Measurements from ENCODE around the gene NFASC.

NFASC gene

DNA sequence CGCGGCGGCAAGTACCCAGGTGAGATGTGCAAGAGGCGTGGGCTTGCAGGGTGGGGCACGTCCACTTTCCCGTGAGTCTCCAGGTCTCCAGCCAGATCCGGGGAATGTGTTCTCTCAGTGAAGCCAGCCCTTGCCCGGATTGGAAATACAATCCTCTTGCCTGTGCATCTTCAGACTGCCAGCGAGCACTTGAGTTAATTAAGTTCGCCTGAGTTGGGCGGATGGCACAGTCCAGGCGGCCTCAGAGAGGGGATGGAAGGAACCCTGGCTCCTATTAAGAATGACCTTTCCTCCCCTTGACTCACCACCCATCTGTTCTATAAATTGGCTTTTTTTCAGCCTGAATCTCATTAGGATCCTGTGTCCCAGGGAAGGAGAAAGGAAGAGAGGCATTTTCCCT, 139.0 kb downstream of the NFASC start:
- WGBS, 2 experiments (ENCODE audit: insufficient coverage in 2 of 2): 94 to 99% methylated on average over 8 to 12 of the region's 12 CpGs
- no peak overlapping the region for H3K27ac ChIP-seq (ENCODE audit: low read depth, low read length, severe bottlenecking)
- no peaks in the 10 kb centered on the region for H3K36me3 ChIP-seq (ENCODE audit: control insufficient read depth, insufficient read depth, low read length)

DNA sequence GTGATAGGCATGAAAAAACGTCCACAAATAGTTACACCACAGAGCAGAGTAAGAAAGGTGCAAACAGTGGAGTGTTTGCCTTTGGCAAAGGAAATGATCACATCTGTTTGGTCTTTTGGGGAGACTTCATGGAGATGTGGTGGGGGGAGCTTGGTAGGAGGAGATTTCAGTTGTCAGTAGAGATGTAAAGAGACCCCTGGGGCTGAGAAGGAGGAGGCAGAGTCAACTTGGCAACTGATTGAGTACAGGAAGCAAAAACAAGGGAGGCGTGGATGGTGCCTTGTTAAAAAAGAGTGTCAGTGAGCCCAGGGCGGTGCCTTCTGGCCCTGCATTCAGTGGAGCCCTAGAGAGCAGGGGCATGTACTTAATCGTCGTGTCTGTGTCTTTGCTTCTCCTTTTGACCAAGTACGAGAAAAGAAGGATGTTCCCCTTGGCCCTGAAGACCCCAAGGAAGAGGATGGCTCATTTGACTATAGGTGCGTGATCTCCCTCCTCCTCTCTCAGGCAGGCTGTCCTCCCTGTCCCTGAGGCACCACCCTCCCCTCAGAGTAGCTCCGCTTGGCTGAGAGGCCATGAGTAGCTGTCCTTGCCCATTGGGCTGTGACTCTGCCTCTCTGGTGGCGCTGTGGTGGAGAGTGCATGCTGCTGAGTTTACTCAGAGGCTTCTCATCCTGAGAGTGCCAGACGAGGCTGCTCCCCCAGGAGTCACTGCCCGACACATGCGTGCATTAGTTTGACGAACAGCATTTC, 141.9 kb downstream of the NFASC start:
- no peak overlapping the region for H3K4me3 ChIP-seq (ENCODE audit: extremely low read depth, insufficient read depth, low read length, poor library complexity, severe bottlenecking)
- H3K9me3 ChIP-seq (ENCODE audit: control insufficient read depth, low read length): no peaks in the 10 kb centered on the region
- peaks cover 9% of the 10 kb centered on the region for H3K4me1 ChIP-seq (ENCODE audit: control insufficient read depth, insufficient read depth, low read length, poor library complexity, severe bottlenecking)
- H3K36me3 ChIP-seq (ENCODE audit: control insufficient read depth, insufficient read depth, low read length): no peaks in the 10 kb centered on the region
- 59 to 68% methylated on average over 12 of the region's 13 CpGs for WGBS, 2 experiments (ENCODE audit: insufficient coverage in 2 of 2)
- no peak overlapping the region for H3K27ac ChIP-seq (ENCODE audit: low read depth, low read length, severe bottlenecking)

More for the DNA sequence above, 139.0 kb downstream of the NFASC start:
- no peaks in the 10 kb centered on the region for H3K9me3 ChIP-seq (ENCODE audit: control insufficient read depth, low read length)
- H3K4me1 ChIP-seq (ENCODE audit: control insufficient read depth, insufficient read depth, low read length, poor library complexity, severe bottlenecking): peaks cover 9% of the 10 kb centered on the region
- no peak overlapping the region for H3K4me3 ChIP-seq (ENCODE audit: extremely low read depth, insufficient read depth, low read length, poor library complexity, severe bottlenecking)

DNA sequence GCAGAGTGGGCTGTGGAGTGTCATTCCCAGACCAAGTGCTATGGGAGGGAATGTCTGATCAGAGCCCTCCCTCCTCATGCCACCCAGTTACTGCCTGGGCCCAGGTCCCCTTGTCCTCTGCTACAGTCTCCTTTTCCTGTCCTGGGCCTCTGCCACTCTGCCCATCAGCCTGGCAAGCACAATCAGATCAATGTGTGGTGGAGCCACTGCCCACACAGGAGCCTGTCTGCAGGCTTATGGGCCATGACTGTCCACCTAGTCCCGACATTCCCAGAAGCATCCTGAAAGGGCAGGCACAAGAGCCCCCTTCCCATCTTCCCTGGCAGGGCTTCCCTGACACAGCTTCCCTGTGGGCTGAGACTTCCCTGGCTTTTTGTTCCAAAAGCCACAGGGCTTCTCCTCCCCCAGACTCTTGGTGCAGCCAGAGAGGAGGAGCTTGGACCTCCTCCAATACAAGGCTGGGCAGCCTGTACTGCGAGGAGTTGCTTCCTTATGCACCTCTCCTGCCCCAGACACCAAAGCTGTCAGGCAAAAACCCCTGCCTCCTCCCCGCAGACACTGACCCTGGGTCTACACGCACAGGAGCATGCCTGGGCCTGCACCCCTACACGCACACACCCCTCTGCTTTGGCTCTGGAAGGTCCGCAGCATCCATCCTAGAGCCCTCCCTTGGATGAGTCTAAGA, 143.2 kb downstream of the NFASC start:
- H3K27ac ChIP-seq (ENCODE audit: low read depth, low read length, severe bottlenecking): no peak overlapping the region
- 63 to 71% methylated on average over 2 to 5 of the region's 6 CpGs for WGBS, 2 experiments (ENCODE audit: insufficient coverage in 2 of 2)
- no peaks in the 10 kb centered on the region for H3K9me3 ChIP-seq (ENCODE audit: control insufficient read depth, low read length)

DNA sequence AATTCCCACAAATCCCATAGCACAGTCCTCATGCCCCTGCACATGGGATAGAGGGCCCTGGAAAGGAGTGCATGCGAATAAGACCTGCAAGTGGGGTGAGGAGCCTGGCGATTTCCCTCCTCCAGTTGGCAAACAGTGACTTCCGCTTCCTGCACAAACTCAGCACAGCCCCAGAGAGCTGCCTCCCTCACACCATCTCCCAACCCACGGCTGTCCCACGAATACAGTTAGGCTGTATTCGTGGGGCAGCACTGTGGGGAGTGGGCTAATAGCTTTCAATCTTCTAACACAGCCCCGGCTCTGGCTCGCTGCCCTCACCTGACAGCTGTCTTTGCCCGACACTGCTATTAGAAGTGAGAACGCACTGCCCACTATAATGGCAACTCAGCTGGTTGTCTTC, 144.1 kb downstream of the NFASC start:
- no peak overlapping the region for H3K4me3 ChIP-seq (ENCODE audit: extremely low read depth, insufficient read depth, low read length, poor library complexity, severe bottlenecking)
- H3K27ac ChIP-seq (ENCODE audit: low read depth, low read length, severe bottlenecking): no peak overlapping the region
- H3K36me3 ChIP-seq (ENCODE audit: control insufficient read depth, insufficient read depth, low read length): no peaks in the 10 kb centered on the region
- WGBS, 2 experiments (ENCODE audit: insufficient coverage in 2 of 2): 84 to 100% methylated on average over 3 to 4 of the region's 10 CpGs
- no peaks in the 10 kb centered on the region for H3K9me3 ChIP-seq (ENCODE audit: control insufficient read depth, low read length)
- H3K4me1 ChIP-seq (ENCODE audit: control insufficient read depth, insufficient read depth, low read length, poor library complexity, severe bottlenecking): peaks cover 9% of the 10 kb centered on the region

More for the DNA sequence above, 143.2 kb downstream of the NFASC start:
- Histone ChIP-seq H3K4me3 (ENCODE audit: extremely low read depth, insufficient read depth, low read length, poor library complexity, severe bottlenecking) (no peak overlapping the region), H3K36me3 (ENCODE audit: control insufficient read depth, insufficient read depth, low read length) (no peaks in the 10 kb centered on the region), H3K4me1 (ENCODE audit: control insufficient read depth, insufficient read depth, low read length, poor library complexity, severe bottlenecking) (peaks cover 9% of the 10 kb centered on the region)

DNA sequence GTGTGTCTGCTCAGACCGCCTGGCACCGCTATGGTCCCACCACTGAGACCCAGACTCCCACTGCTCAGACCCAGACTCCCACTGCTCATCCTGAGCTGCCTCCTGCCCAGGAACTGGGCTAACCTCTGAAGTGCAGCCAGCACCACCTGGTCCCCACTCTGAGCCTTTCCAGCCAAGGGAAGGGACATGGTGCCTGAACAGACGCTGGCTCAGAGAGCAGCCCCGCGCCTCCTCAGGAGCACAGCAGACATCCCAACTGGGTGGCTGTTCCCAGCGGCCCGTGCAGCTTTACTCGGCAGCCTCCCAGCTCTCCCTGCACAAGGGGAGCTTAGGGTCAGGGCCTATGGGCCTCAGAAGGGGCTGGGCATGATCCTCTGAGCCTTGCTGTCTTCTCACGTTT, 144.6 kb downstream of the NFASC start:
- no peak overlapping the region for H3K4me3 ChIP-seq (ENCODE audit: extremely low read depth, insufficient read depth, low read length, poor library complexity, severe bottlenecking)
- WGBS, 2 experiments (ENCODE audit: insufficient coverage in 2 of 2): 80 to 85% methylated on average over 7 to 8 of the region's 9 CpGs
- H3K36me3 ChIP-seq (ENCODE audit: control insufficient read depth, insufficient read depth, low read length): no peaks in the 10 kb centered on the region
- no peaks in the 10 kb centered on the region for H3K9me3 ChIP-seq (ENCODE audit: control insufficient read depth, low read length)
- no peak overlapping the region for H3K27ac ChIP-seq (ENCODE audit: low read depth, low read length, severe bottlenecking)
- H3K4me1 ChIP-seq (ENCODE audit: control insufficient read depth, insufficient read depth, low read length, poor library complexity, severe bottlenecking): peaks cover 9% of the 10 kb centered on the region

DNA sequence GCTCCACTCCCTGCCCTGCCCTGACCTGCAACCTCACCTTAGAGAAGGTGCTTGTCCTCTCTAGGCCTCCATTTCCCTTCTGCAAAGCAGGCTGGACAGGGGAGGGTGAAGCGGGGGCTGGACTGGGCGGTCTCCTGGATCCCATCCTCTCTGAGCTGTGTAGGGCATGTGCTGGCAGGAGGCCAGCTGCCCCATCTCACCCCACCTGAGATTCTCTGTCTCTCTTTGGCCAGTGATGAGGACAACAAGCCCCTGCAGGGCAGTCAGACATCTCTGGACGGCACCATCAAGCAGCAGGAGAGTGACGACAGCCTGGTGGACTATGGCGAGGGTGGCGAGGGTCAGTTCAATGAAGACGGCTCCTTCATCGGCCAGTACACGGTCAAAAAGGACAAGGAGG, 145.4 kb downstream of the NFASC start:
- H3K36me3 ChIP-seq (ENCODE audit: control insufficient read depth, insufficient read depth, low read length): no peaks in the 10 kb centered on the region
- H3K9me3 ChIP-seq (ENCODE audit: control insufficient read depth, low read length): no peaks in the 10 kb centered on the region
- H3K4me1 ChIP-seq (ENCODE audit: control insufficient read depth, insufficient read depth, low read length, poor library complexity, severe bottlenecking): peaks cover 9% of the 10 kb centered on the region
- no peak overlapping the region for H3K27ac ChIP-seq (ENCODE audit: low read depth, low read length, severe bottlenecking)
- 95 to 97% methylated on average over 7 to 9 of the region's 9 CpGs for WGBS, 2 experiments (ENCODE audit: insufficient coverage in 2 of 2)
- no peak overlapping the region for H3K4me3 ChIP-seq (ENCODE audit: extremely low read depth, insufficient read depth, low read length, poor library complexity, severe bottlenecking)

DNA sequence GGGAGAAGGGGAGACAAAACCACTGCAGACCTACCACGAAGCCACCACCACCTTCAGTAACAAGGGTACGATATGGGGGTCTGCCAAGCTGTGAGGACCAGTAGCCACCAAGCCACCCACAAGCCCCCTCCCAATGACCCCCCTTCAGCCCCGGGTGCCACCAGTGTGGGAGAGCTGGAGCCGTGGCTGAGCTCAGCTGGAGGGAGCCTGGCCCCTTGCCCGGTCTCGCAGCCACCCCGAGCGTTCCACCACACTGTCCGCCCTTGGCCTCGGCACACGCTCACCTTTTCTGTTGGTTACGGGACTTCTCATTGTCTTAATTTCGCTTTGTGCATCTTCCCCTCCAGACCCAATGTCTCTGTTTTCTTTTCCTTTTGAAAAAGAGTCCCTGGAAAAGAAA, 145.9 kb downstream of the NFASC start:
- WGBS, 2 experiments (ENCODE audit: insufficient coverage in 2 of 2): 91 to 94% methylated on average over 9 to 10 of the region's 13 CpGs
- Histone ChIP-seq H3K27ac (ENCODE audit: low read depth, low read length, severe bottlenecking) (no peak overlapping the region), H3K9me3 (ENCODE audit: control insufficient read depth, low read length) (no peaks in the 10 kb centered on the region), H3K4me1 (ENCODE audit: control insufficient read depth, insufficient read depth, low read length, poor library complexity, severe bottlenecking) (peaks cover 9% of the 10 kb centered on the region), H3K36me3 (ENCODE audit: control insufficient read depth, insufficient read depth, low read length) (no peaks in the 10 kb centered on the region), H3K4me3 (ENCODE audit: extremely low read depth, insufficient read depth, low read length, poor library complexity, severe bottlenecking) (no peak overlapping the region)

DNA sequence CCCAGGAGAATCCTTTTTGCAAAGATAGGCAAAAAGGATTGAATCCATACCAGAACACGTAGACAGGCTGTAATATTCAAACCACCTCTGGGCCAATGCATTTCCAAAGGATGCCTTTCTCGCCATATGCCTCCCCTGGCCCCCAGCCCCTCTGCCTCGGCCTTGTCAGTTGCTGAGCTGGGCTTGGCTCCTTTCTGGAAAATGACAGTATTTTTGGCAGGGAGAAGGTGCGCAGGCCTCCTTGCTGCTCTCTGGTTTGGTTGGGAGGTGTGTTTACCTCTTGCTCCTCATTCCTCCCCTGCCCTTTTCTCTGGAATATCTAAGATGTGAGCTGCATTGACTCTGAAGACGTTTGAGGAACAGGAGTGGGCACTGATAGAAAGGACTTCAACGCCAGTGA, 146.3 kb downstream of the NFASC start:
- H3K4me1 ChIP-seq (ENCODE audit: control insufficient read depth, insufficient read depth, low read length, poor library complexity, severe bottlenecking): peaks cover 9% of the 10 kb centered on the region
- WGBS, 2 experiments (ENCODE audit: insufficient coverage in 2 of 2): 79 to 88% methylated on average over 4 to 5 of the region's 6 CpGs
- H3K27ac ChIP-seq (ENCODE audit: low read depth, low read length, severe bottlenecking): no peak overlapping the region
- H3K4me3 ChIP-seq (ENCODE audit: extremely low read depth, insufficient read depth, low read length, poor library complexity, severe bottlenecking): no peak overlapping the region
- no peaks in the 10 kb centered on the region for H3K36me3 ChIP-seq (ENCODE audit: control insufficient read depth, insufficient read depth, low read length)
- no peaks in the 10 kb centered on the region for H3K9me3 ChIP-seq (ENCODE audit: control insufficient read depth, low read length)

DNA sequence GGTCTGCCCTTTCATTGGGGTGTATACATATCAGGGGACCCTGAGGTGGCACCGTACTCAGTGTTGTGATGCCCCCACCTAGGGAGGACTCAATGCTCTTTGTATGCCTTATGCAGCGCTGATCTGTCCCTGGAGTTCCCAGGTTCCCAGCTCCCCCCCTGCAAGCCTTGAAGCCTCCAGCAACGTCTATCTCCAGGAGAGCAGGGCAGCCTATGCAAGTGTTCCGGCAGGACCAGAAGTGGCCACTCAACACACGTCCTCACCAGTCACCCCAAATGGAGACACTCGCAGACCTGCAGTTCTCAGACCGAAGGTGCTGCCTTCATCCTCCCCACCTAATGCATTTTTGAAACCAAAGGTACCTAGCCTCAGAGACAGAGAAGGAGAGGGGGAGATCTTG, 147.1 kb downstream of the NFASC start:
- WGBS, 2 experiments (ENCODE audit: insufficient coverage in 2 of 2): 81 to 87% methylated on average over 3 of the region's 7 CpGs
- no peak overlapping the region for H3K4me3 ChIP-seq (ENCODE audit: extremely low read depth, insufficient read depth, low read length, poor library complexity, severe bottlenecking)
- H3K27ac ChIP-seq (ENCODE audit: low read depth, low read length, severe bottlenecking): no peak overlapping the region
- H3K36me3 ChIP-seq (ENCODE audit: control insufficient read depth, insufficient read depth, low read length): no peaks in the 10 kb centered on the region
- peaks cover 6% of the 10 kb centered on the region for H3K4me1 ChIP-seq (ENCODE audit: control insufficient read depth, insufficient read depth, low read length, poor library complexity, severe bottlenecking)
- no peaks in the 10 kb centered on the region for H3K9me3 ChIP-seq (ENCODE audit: control insufficient read depth, low read length)

DNA sequence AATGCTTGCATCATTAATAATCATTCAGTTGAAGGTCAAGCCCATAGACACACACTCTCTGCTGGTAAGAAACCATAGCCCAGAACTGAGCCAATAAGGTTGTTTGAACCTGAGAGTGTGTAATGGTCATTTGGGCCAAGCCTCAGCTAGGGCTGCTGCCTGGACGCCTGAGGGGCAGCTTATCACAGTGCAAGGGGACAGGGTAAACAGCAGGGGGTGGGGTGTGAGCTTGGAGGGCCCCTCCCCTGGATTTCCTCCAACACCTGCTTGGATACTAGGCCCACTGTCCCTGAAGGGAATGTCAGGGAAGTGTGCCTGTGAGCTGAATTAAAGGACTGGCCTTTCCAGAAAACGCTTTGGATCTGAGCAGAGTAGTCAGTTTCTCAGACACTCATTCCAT, 147.7 kb downstream of the NFASC start:
- 69% methylated on average over 2 of the region's 2 CpGs; no CpG with 5 or more reads in 1 of the 2 experiments for WGBS, 2 experiments (ENCODE audit: insufficient coverage in 2 of 2)
- H3K36me3 ChIP-seq (ENCODE audit: control insufficient read depth, insufficient read depth, low read length): no peaks in the 10 kb centered on the region
- no peak overlapping the region for H3K4me3 ChIP-seq (ENCODE audit: extremely low read depth, insufficient read depth, low read length, poor library complexity, severe bottlenecking)
- H3K27ac ChIP-seq (ENCODE audit: low read depth, low read length, severe bottlenecking): no peak overlapping the region
- H3K9me3 ChIP-seq (ENCODE audit: control insufficient read depth, low read length): no peaks in the 10 kb centered on the region
- H3K4me1 ChIP-seq (ENCODE audit: control insufficient read depth, insufficient read depth, low read length, poor library complexity, severe bottlenecking): peaks cover 6% of the 10 kb centered on the region

DNA sequence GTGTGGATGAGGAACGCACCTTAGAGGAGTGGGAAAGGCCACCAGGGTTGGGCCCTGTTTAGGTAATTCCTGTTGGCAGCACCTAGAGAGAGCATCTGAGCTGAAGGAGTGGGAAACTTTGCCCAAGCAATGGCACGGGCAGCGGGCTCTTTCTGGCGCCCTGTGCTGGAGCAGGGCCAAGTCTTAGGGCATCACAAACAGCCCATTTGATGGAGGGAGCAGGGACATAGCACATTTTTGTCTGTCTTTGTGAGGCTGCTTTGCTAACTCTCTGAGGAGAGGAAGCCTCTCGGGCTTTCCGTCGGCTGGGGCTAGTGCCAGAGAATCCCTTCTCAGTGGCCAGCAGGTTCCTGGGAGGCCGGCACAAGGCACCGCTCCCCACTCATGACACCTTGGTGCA, 149.8 kb downstream of the NFASC start:
- no peaks in the 10 kb centered on the region for H3K4me1 ChIP-seq (ENCODE audit: control insufficient read depth, insufficient read depth, low read length, poor library complexity, severe bottlenecking)
- H3K4me3 ChIP-seq (ENCODE audit: extremely low read depth, insufficient read depth, low read length, poor library complexity, severe bottlenecking): no peak overlapping the region
- 95 to 96% methylated on average over 8 to 9 of the region's 9 CpGs for WGBS, 2 experiments (ENCODE audit: insufficient coverage in 2 of 2)
- no peak overlapping the region for H3K27ac ChIP-seq (ENCODE audit: low read depth, low read length, severe bottlenecking)
- no peaks in the 10 kb centered on the region for H3K36me3 ChIP-seq (ENCODE audit: control insufficient read depth, insufficient read depth, low read length)
- H3K9me3 ChIP-seq (ENCODE audit: control insufficient read depth, low read length): no peaks in the 10 kb centered on the region
